ENCODE data around the gene PTCH2. TPM values are rescaled to one million over a fixed set of nuclear protein-coding genes. Genes with fewer than 3 reads are reported as not detected.

Gene PTCH2
- total and polyA plus RNA-seq, 2 donors (not counting 1 experiment from before 2014, with no cell fraction given) = 1.3 to 1.7 TPM

- POLR2A ChIA-PET = interaction anchor here (0.5 to 5.2 kb wide), 18 partner anchors 12 to 1648 kb away, joined by 3 to 61 read pairs (median 4); partner anchors contain the start of genes ARMH1, BEST4, BTBD19 and CFAP57
Measured at GRCh38 chr1:44819608-44820327, 23.3 kb downstream of the PTCH2 start.

More at GRCh38 chr1:44819608-44820327, 23.3 kb downstream of the PTCH2 start:
- ATAC-seq (ENCODE audit: low read depth) (peak; percentile 82), DNase-seq (peak; percentile 95)
- no peaks in the 10 kb centered on the region for H3K9me3 Mint-ChIP-seq (ENCODE audit: insufficient read depth)
- no peaks in the 10 kb centered on the region for H3K27me3 Mint-ChIP-seq
- Histone ChIP-seq H3K4me3 (ENCODE audit: control extremely low read depth in 1 of 5, extremely low read depth in 1 of 5, insufficient read depth in 1 of 5, low read depth in 2 of 5, low read length in 4 of 5) (peak overlapping the region; percentile 56 to 80 (median 66)), H3K4me2 (replicated peaks; ENCODE audit: low read depth, low read length, poor library complexity, severe bottlenecking) (peak overlapping the region; percentile 88), H3K9ac (ENCODE audit: low read length) (peak overlapping the region; percentile 92), H3K27me3 (replicated peaks in 1 of 4; ENCODE audit: control extremely low read depth in 1 of 4, control insufficient read depth in 3 of 4, insufficient read depth in 4 of 4, low read length in 3 of 4) (no peaks in the 10 kb centered on the region), H3K9me3 (ENCODE audit: control extremely low read depth in 1 of 3, control insufficient read depth in 2 of 3, insufficient read depth in 1 of 3, low read length in 2 of 3) (no peaks in the 10 kb centered on the region), H2AFZ (ENCODE audit: insufficient read depth, low read depth, low read length, poor library complexity, severe bottlenecking) (peak overlapping the region; percentile 87), H3K36me3 (replicated peaks in 1 of 2; ENCODE audit: control extremely low read depth in 1 of 2, control insufficient read depth in 1 of 2, extremely low read depth in 1 of 2, insufficient read depth in 2 of 2, low read length in 1 of 2) (no peaks in the 10 kb centered on the region), H3K27ac (ENCODE audit: low read length in 2 of 2) (peak overlapping the region; percentile 99 to 100), H3K4me1 (ENCODE audit: control insufficient read depth in 2 of 2, insufficient read depth in 2 of 2, low read length in 2 of 2) (peaks cover 16 to 24% of the 10 kb centered on the region in 2 donors), H4K20me1 (ENCODE audit: control insufficient read depth, insufficient read depth, low read length, poor library complexity, severe bottlenecking) (no peaks in the 10 kb centered on the region), H3K79me2 (ENCODE audit: control insufficient read depth, insufficient read depth, low read length) (no peaks in the 10 kb centered on the region)
- WGBS (ENCODE audit: insufficient coverage) = under 1% methylated on average over 18 of the region's 33 CpGs
- CTCF ChIA-PET = interaction anchor here (0.7 to 6.7 kb wide), 19 partner anchors 10 to 480 kb away, joined by 3 to 70 read pairs (median 4); partner anchors contain the start of genes BEST4, BTBD19, HECTD3 and PLK3
- peak overlapping the region; percentile 93 for H3K4me3 Mint-ChIP-seq
- intact Hi-C loops (cut with micrococcal nuclease) = loop anchor here (1.0 to 2.0 kb wide), 7 partner anchors 10 to 520 kb away; partner anchors contain the start of genes PLK3 and RPS8
- TF ChIP-seq EZH2 (IDR thresholded peaks at IDR 0.05; ENCODE audit: borderline replicate concordance, insufficient read depth, low read depth, low read length, poor library complexity, severe bottlenecking) (no peak), CTCF (IDR thresholded peaks at IDR 0.05) (no peak)
- peak overlapping the region; percentile 100 for H3K27ac Mint-ChIP-seq
- peaks cover 35% of the 10 kb centered on the region for H3K4me1 Mint-ChIP-seq
